G401.6 (cell line): Measurements from ENCODE around the gene CSF2RB.

Source experiments
- FAIRE-seq: peaks from 2 replicates; lab custom pipeline; 2012; peaks lifted over from hg19 to GRCh38; lab: Jason Lieb, UNC

The CSF2RB gene

DNA sequence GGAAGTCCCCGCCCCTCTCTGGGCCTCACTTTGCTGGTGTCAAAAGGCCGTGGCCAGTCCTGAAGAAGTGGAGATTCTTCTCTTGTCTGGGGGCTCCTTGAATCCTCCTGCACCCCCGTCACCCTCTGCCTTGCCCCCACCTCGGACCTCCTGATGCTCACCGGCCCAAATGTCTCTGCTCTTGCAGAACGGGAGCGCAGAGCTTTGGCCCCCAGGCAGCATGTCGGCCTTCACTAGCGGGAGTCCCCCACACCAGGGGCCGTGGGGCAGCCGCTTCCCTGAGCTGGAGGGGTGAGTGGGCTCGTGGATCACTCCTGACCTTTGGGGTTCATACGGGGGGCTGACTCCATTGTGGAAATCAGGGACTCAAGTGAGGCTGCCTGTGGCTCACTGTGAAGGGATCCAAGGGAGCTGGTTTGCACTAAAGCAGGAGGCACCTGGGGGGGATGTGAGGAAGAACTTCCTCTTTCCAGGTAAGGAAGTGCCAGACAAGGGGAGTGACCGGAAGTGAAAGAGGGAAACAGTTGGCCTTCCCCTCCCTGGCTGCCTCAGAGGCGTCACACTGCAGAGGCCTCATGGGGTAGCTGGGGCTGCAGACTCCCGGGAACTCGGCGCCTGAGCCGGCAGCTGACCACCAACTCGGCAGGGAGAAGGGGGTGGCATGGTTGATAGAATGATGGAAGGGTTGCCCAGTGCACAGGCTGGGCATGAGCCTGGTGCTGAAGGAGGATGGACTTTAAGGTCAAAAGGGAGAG is 23.1 kb downstream of the CSF2RB start:
- no peak for FAIRE-seq

DNA sequence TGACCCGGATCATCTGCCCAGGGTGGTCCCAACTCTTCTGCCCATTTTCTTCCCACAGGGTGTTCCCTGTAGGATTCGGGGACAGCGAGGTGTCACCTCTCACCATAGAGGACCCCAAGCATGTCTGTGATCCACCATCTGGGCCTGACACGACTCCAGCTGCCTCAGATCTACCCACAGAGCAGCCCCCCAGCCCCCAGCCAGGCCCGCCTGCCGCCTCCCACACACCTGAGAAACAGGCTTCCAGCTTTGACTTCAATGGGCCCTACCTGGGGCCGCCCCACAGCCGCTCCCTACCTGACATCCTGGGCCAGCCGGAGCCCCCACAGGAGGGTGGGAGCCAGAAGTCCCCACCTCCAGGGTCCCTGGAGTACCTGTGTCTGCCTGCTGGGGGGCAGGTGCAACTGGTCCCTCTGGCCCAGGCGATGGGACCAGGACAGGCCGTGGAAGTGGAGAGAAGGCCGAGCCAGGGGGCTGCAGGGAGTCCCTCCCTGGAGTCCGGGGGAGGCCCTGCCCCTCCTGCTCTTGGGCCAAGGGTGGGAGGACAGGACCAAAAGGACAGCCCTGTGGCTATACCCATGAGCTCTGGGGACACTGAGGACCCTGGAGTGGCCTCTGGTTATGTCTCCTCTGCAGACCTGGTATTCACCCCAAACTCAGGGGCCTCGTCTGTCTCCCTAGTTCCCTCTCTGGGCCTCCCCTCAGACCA is 24.0 kb downstream of the CSF2RB start:
- no peak for FAIRE-seq

DNA sequence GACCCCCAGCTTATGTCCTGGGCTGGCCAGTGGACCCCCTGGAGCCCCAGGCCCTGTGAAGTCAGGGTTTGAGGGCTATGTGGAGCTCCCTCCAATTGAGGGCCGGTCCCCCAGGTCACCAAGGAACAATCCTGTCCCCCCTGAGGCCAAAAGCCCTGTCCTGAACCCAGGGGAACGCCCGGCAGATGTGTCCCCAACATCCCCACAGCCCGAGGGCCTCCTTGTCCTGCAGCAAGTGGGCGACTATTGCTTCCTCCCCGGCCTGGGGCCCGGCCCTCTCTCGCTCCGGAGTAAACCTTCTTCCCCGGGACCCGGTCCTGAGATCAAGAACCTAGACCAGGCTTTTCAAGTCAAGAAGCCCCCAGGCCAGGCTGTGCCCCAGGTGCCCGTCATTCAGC is 24.6 kb downstream of the CSF2RB start:
- FAIRE-seq = no peak

DNA sequence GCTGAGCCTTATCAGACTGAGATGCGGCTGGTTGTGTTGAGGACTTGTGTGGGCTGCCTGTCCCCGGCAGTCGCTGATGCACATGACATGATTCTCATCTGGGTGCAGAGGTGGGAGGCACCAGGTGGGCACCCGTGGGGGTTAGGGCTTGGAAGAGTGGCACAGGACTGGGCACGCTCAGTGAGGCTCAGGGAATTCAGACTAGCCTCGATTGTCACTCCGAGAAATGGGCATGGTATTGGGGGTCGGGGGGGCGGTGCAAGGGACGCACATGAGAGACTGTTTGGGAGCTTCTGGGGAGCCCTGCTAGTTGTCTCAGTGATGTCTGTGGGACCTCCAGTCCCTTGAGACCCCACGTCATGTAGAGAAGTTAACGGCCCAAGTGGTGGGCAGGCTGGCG is 25.5 kb downstream of the CSF2RB start:
- no peak for FAIRE-seq

DNA sequence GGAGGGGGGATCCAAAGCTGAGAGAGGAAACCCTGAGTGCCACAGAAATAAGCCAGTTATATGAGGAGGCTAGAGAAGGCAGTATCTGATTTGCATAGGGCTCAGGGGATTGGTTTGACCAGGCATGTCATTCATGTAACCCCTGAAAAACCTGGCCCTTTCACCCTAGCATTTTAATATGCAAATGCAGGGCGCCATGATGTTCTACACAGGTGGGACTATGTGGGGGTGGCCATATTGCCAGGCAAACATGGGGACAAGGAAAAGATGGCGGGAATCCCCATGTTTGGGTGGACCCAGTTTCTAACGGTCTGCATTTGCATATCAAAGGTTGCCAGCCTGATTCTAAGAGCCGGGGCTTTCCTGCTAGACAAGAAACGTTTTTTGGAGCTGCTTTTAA is 27.2 kb downstream of the CSF2RB start:
- no peak for FAIRE-seq

DNA sequence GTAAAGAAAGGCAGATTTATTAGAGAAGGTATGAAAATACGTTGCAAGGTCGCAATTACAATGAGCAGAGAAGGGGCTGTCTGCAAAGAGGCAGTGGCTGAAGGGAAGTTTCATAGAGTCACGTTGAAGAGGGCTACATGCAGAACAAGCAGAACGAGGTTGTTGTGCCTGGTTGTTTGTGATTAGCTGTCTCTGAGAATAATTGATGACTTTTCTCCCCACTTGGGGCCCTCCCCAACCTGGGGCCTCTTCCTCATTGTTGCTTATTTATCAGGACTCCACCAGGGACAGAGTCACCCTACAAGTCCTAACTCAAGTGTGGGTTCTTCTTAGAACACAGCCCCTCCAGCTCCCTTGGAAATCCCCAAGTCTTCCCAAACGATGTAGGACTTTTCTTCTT is 29.1 kb downstream of the CSF2RB start:
- no peak for FAIRE-seq

DNA sequence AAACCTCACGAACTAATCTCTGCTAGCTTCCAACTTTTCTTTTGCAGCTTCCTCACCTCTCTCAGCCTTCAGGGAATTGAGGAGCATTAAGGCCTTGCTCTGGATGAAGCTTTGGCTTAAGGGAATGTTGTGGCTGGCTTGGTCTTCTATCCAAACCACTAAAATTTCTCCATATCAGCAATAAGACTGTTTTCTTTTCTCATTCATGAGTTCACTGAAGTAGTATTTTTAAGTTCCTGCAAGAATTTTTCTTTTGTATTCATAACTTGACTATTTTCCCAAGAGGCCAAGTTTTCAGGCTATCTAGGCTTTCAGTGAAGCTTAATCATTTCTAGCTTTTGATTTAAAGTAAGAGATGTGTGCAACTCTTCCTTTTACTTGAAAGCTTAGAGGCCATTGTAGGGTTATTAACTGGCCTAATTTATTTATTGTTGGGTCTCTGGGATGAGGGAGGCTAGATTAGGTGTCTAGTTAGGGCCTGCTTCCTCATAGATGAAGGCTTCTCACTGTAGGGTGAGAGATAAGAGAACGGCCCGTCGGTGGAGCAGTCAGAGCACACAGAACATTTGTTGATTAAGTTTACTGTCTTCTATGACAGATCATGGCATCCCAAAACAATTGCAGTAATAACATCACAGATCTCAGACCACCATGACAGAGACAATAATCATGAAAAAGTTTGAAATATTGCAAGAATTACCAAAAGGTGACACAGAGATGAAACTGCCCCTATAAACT is 33.2 kb downstream of the CSF2RB start:
- FAIRE-seq = no peak

DNA sequence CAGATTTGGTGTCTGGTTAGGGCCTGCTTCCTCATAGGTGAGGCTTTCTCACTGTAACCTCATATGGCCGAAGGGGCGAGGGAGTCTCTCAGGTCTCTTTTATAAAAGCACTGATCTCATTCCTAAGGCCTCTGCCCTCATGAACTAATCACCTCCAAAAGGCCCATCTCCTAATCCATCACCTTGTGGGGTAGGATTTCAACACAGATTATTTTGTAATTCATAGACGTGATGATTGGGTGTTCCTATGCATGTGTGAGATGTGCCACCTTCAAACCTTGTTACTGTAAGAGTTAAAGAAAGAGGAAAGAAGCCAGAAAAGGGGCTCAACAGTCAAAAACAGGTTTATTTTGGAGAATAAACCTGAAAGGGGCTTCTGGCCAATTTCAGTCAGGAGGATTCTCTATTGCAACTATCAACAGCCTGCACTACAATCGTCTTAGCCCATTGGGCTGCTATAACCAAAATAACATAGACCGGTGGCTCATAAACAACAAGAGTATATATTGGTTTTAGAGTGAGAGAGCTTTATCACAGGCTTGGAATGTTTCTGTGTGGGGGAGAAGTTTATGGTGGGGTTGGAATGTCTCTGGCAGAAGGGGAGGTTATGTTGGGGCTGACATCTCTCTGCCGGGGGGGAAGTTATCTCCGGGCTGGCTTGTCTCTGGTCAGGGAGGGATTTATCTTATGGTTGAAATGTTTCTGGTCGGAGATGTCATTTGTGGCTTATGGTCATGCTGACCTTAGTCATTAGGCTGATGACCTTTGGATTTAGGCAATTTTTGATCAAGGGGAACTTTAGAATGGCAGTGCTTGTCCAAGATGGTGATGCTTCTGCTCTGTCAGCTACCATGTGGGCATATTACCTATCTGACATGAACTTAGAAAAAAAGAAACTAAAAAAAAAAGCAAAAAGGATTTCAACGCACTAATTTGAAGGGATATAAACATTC is 35.1 kb downstream of the CSF2RB start:
- FAIRE-seq = no peak

DNA sequence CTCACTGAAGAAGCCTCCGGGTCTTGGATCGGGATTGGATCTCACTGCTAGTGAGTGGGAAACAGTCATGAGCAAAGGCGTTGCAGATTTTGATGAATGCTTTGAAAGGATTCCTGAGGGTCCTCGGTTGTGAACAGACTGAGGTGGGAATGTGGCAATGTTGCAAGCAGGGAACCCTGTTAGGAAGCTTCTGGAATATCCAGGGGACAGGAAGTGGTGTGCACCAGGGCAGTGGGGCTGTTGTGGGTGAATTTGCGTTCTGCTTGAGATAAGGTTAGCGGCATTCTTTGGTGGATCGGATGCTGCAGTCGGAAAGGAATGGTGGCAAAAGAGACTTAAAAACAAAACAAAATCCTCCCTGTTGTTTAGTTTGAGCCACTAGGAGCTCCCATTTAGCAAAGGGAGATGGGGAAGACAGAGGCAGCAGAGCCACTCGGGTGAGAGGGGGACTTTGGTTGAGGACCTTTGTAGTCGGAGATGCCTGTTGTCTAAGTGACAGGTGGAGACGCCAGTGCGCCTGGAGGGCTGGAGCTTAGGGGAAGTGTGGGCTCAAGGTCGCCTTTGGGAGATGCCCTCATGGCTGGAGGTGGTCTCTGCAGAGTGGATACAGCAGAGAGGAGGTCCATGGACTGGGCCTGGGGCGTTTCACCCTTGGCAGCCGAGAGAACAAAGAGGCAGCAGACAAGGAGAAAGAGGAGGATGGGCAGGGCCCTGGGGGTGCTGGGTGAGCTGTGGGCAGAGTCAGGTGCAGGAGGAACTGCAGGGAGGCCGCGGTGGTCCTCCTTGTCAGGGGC is 37.6 kb downstream of the CSF2RB start:
- FAIRE-seq = no peak

DNA sequence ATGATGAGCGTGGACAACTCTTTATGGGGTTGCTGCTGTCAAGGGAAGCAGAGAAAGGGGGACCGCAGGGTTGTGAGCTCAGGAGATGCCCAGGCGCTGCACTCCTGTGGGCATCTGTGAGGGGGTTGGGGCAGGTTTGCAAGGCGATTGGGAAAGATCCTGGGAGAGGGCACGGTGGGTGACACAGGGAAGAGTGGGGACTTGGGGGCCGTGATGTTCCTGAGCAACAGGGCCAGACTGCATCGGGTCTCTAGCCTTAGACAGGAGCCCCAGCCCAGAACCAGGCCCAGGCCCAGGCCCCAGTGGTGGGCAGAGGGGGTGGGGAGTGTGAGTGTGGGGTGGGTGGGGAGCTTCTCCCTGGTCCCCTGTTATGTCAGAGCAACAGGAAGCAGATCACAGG is 38.3 kb downstream of the CSF2RB start:
- no peak for FAIRE-seq

DNA sequence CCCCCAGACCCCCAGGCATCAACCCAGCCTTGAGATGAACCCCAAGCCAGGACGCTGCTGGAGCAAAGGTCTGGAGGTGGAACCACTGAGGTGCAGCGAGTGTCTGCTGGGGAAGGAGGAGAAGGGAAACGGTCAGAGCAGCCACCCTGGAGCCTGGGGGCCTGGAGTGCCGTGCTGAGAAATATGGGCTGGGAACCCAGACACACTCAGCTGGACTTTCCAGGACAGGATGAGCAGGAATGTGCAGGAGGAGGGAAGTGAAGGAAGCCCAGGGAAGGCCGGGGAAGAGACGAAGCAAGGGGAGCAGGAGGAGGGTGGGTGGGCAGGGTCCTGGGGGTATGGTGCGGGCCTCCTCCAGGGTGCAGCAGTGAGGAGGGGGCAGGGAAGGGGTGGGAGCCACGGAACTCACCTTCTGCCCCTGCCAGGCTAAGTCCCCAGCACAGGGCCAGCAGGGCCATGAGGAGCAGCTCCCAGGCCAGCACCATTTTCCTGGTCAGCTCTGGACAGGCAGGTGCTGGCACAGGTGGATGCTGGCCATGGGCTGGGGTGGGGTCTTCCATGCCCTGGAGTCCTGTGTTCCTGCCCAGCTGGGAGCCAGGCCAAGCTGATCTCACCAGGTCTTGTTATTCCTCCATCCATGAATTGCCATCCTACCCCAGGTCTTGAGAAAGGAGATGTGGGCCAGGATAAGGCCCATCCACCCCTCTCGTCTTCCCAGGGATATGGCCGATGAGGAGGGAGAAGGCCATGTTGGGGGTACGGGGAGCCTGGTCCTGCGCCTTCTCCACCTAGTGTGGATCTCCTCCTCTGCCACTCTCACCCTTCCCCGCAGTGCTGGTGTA is 40.0 kb downstream of the CSF2RB start:
- FAIRE-seq = no peak

DNA sequence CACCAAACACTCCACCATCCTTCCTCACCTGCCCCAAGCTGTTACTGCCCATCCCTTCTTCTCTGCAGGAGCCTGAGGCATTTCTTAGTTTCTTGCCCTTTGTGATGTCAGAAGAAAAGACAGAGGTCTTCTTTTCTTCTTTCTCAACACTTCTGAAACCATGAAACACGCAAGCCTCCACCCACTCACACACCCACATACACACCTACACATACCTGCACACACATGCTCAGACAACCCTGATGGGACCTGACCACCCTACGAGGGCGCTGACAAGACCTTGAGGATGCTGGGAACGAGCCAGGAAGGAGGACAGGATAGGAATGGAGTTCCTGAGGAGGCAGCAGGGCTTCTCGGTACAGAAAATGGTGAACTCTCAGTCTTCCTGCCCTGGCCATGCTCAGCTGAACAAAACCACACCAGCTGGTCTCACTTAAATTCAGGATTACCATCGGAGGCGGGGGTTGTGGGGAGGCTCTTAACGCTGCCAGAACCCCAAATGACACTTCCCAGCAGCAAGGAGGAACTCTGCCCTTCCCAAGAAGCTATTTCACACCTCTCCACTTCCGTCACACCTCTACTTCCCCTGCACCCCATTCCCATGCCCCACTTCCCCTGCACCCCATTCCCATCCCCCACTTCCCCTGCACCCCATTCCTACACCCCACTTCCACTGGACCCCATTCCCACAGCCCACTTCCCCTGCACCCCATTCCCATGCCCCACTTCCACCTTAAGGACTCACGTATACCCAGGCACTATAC is 41.0 kb downstream of the CSF2RB start:
- no peak for FAIRE-seq

DNA sequence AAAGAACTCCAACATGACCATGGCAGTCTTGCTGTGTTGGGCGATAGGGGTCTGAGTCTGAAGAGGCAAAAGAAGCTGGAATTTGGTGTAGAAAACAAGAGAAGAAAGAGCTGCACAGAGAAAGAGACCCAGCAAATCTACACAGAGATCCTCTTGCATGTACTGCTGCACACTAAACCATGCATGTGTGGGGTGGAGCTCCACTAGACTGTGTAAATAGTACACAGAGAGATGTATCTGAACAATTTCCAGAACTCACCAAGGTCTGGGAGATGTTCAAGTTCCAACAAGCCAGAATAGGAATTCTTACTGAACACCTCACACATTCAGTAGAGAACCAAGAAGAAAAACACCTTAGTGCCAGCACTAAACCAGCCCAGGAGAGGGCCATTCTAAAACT is 42.3 kb downstream of the CSF2RB start:
- no peak for FAIRE-seq

DNA sequence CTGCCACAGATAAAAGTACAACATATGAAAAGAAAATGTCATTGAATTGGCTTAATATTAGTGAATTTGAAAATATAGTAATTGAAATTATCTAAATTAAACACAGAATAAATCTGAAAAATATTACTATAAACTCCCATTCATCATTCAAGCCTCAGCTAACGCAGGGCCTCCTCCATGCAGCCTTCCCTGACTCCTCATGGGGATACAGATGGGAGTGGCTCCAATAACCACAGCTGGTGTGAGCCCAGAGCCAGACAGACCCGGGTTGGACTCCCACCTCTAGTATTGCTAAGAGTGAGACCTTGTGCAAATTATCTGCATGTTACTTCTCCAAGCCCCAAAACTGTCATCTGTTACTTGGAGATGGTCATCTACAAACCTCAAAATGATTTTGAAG is 44.9 kb downstream of the CSF2RB start:
- FAIRE-seq = no peak

DNA sequence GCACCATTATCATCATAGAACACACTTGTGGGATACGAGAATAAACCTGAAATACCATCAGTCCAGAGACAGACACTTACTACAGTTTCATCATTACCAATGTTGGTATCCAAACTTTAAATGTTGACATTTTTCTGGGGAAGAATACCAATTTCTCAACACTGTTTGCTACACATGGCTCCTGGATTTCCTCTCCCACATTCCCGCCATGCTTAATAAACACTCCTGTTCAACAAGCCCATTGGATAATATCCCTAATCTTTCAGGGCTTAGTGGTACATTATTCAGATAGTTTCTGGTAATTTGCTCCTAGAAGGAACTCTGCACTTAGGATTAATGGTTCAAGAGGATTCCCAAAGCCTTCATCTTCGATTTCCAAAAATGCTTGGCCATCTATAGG is 48.2 kb downstream of the CSF2RB start:
- no peak for FAIRE-seq

DNA sequence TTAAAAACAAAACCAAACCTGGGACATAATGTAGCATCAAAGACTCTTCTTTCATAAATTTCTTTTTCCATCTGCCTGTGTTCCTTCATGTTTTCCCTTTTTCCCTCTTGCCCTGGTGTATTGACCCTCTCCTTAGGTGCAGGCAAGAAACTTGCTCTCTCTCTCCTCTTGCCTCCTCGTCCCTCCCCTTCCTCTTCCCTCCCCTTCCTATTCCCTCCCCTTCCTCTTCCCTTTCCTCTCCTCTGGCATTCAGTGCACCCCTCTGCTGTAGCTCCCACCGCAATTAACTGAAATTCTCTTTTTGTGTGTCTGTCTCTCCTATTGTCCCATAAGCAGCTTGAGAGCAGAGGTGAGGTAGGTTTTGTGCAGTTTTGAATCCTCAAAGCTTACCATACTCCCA is 49.9 kb downstream of the CSF2RB start:
- no peak for FAIRE-seq

DNA sequence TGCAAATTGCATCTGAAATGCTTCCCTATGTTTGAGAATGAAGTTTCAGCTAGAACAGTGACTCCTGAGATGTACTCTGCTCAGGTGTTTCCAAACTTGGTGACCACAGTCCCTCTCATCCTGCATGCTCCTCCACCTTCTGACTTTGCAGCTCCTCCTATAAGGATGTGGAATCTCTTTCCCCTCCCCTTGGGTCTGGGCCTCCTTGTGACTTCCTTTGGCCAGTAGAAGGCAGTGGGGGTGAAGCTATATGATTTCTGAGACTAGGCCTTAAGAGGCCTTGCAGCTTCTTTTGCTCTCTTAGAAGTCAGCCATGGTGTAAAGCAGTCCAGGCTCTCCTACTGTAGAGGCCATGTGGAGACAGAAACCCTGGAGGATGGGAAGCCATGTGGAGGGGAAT is 50.7 kb downstream of the CSF2RB start:
- no peak for FAIRE-seq

DNA sequence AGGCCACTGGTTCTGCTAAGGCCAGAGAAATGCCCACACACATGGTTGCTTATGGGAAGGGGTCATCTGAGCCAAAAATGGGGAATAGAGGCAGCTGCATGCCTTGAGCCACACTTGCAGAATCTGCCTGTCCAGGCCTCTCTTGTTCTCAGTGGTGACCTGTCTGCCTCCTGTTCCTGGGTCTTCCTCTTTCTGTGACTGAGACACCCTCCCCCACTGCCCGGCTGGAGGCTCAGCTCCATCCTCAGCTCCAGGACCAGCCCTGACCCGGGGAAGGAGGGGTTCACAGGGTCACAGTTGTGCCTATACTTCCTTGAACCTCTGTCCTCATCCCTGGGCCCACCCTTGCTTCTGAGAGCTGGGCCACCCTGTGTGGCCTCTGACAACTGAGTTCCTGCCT is 52.3 kb downstream of the CSF2RB start:
- FAIRE-seq = no peak

DNA sequence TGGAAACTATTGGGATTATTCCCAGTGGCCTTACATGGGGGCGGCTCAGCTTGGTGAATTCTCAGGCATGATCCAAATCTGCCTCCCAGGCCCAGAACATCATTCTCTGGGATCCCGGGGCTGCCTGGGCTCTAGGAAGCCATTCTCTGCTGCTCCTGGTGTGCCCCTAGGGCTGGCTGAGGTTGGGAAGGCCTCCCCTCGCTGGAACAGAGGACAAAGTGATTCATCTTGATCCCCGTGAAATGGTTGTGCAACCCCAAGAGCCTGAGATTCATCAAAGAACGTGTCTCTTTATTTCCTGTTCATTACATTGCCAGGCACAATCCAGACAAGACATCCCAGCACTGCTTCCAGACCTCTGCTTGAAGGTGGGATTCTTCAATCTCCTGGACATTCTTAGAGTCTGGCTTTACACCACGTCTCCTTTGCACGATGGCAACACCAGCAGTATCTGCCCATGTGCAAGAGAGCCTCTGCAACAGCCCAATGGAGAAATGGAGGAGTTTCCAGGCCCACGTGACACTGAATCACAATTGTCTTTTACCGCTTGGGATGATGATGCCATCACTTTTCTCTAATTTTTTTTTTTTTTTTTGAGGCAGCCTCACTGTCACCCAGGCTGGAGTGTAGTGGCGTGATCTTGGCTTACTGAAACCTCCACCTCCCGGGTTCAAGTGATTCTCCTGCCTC is 53.6 kb downstream of the CSF2RB start:
- no peak for FAIRE-seq
